Measurements from ENCODE around the gene CYB5RL. TPM values are rescaled to one million over a fixed set of nuclear protein-coding genes. Genes with fewer than 3 reads are reported as not detected.
"Not testable (repeated sequence)": the region's sequence is repeated elsewhere in the genome, so short reads cannot be mapped to it uniquely, and the experiment has no call there.

CYB5RL gene
- polyA plus RNA-seq, 3 donors, result 6.3 to 8.8 (median 8.5) TPM

DNA sequence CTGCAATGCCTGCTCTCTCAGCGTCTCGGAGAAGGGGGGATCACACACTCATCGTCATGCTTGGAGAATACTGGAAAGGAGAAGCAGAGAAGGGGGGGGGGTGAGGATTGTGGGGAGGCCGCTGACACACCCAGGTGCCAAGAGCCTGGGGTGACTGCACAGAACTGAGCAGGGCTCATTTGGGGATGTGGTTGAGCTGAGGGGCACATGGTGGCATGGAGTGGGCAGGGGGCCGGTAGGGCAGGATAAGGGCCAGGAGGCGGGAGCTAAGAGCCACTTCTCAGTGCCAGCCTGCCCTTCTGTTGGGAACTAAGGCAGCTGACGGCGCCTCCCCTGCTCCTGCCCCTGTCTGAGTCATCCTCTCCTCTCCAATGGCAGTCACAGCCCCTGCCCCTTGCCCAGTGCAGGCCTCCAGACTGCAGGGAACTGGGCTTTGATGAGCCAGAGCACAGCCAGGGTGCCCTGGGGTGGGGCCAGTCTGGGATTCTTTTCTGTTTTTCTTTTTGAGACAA lies 27.3 kb upstream of the CYB5RL start:
- no peak for DNase-seq

DNA sequence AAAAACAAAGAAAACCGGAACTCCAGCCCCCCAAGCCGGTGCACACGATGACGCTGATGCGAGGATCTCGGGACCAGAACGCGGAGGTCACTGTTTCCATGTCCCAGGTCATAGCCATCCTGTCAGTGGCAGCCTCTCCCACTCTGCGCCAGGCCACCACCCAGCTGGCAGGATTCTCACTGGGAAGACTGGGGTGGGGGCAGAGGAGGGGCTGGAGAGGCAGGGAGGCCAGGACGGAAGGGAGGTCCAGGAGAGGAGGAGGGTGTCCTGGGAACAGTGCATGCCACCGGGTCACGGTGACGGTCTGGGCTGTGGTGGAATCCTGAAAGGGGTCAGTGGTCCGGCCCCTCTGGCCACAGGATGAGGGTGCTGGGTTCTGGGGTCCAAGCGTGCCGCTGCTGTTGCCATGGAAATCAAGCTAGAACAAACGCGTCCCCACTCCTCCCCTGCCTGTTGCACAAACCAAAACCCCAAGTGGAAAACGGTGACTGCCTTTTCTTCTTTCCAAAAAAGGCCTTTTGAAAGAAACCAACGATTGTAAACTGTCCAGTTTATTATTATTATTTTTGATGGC lies 26.2 kb upstream of the CYB5RL start:
- no peak for DNase-seq

DNA sequence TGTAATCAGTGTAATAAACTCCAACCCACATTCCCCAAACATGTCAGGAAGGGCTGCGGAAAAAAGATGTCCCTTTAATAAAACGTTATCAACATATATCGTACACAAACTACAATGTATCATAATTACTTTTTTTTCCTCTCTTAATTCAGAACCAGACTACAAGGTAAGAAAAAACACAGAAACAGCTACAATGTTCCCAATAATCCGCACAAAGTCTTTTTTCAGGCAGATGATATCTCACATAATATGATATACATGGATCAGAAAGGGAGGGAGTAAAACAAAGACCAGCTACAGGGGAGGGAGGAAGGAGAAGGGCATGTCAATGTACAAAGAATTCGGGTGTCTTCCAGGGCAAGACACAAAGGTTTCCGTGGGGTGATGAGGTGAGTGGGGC lies 25.5 kb upstream of the CYB5RL start:
- no peak for DNase-seq

- no peak for DNase-seq
Measured at GRCh38 chr1:54224233-54224632, 24.4 kb upstream of the CYB5RL start.

DNA sequence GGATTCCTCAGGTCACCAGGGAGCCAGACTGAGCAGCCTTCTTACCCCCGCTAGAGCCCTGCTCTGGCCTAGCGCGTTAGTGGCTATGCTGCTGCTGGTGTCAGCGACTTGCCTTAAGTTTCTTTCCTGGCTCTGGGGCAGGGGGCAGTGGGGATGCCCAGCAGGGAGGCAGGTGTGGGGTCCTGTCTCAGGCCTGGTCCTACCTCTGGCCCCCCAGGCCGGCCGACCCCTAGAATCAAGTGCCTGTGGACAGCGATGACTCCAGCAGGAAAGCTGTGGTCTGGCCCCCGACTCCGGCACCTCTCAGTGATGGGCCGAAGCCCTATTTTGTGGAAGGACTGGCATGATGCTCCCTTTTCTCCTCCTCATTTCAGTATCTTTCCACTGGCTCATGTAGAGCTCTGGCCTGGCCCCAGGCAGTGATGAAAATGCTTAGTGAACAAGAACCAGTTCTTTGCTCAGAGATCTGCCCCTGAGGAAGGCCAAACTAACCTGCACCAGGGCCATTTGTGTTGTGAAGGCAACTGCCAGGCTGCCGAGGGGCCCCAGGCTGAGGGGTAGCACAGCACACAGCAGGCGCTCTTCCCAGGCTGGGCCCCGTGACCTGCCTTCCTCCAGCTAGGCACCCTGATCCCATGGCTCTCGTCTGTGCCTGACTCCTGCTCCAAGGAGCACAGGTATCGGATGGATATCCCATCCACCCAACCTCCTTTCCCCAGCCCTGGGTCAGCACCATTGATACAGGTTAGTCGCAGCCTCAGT lies 23.8 kb upstream of the CYB5RL start:
- DNase-seq, result no peak

GRCh38 chr1:54222711-54223110 lies 22.9 kb upstream of the CYB5RL start:
- no peak for DNase-seq

- DNase-seq, result no peak
Measured at GRCh38 chr1:54221867-54222484, 22.1 kb upstream of the CYB5RL start.

- DNase-seq, result no peak
Measured at GRCh38 chr1:54221113-54221834, 21.4 kb upstream of the CYB5RL start.

DNA sequence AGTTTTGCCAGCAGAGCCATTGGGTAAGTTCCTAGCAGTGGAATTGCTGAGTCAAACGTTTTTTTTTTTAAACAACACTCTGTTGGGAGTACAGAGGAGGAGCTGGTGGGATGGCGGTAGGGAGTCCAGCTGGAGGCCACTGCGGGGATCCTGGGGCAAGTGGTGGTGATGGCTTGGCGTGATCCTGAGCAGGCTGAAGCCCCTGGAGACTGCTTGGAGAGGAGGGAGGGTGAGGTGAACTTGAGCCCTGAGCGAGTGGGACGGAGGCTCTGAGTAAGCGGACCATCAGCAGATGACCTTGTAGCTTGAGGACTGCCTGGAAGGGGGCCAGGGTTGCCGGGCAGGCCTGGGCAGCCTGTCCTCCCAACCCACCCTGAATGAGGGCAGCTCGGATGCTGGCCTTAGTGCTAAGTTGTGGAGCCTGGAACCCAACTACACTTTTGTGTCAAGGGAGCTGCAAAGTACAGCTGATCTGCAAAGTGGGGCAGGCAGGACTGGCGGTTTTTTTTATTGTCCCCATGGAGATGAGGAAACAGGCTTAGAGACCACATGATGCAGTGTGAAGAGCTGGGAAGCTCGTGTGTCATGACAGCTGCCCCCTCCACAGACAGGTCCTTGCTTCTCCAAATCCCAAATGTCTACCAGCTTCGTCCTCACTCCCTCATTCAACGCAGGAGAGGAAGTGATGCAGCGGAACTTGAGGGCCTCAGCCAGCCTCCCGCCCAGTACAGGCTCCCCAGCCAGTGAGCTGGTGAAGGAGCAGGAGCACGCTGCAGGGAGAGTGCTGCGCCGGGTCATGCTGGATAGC lies 20.4 kb upstream of the CYB5RL start:
- DNase-seq, result no peak

GRCh38 chr1:54219688-54220003 lies 19.8 kb upstream of the CYB5RL start:
- no peak for DNase-seq

DNA sequence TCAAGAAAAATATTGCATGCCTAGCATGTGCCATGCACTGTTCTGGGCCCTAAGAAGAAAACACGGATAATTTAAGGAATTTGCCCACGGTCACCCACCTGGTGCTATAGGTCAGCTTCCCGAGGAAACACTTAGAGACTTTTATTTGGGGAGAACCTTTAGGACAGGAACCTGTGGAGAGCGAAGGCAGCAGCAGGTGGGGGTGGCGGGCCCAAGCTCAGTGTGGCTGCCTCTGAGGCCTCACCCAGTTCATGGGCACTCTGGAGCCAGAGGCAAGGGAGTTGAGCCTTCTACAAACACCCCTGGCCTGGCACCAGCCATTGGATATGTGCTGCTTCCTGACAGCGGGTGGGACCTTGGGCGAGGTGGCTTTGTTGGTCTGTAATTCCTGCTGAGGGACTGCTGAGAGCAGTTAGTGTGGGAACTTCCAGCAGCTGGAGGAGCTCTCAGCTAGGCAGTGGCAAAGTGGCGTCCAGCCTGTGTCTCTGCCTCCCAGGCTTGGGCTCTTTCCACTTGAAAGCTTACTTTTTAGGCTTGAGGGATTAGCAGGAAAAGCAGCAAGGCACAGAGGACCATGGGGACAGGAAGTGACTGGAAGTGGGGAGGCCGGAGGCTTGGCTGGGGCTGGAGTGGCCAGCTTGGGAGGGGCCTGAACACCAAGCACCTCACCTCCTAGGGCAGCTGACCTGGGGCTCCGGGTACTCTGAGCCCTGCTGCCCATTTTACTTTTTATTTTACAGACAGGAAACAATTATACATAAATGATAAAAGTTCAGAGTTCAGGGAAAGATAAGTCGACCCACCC lies 19.3 kb upstream of the CYB5RL start:
- DNase-seq, result peak; percentile 34

DNA sequence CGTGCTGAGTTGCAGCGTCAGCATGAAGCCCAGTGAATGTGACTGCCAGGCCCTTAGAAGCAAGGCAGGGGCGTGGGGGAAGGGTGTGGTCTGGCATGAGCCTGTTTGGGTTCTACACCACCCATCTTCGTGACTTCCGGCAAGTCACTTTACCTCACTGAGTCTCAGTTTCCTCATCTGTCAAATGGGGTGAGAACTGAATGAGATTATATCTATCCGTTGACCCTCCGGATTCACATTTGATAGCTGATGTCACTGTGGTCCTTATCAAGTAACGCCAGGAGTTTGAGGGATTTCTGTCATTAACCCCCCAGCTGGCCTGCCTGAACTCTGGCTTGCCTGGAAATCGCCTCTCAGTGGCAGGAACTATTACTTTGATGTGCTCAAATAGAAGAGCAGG lies 15.7 kb upstream of the CYB5RL start:
- no peak for DNase-seq

GRCh38 chr1:54212872-54213271 lies 13.0 kb upstream of the CYB5RL start:
- DNase-seq, result no peak

- DNase-seq, result not testable (repeated sequence)
Measured at GRCh38 chr1:54207896-54208295, 8.1 kb upstream of the CYB5RL start.

- DNase-seq, result no peak
Measured at GRCh38 chr1:54207287-54207686, 7.5 kb upstream of the CYB5RL start.

GRCh38 chr1:54204199-54204598 lies 4.4 kb upstream of the CYB5RL start:
- DNase-seq, result no peak

DNA sequence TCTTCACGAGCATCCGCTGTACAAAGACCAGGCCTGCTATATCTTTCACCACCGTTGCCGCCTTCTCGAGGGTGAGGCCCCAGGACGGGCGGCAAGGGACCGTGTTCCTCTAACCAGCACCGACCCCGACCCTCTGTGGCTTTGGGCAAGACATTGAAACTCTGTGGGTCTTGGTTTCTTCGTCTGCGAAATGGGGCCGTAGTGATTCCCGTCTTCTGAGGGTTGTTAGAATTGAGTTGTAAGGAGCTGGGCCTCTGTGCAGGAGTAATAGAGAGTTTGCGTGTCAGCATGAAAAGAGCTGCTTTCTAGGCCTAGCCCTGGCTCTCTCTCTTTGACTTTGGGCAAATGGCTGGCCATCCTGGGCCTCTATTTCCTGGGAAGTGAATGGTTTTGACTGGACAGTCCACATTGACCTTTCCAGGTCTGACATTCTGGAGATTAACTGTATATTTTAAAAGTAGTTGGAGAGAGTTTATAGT lies 728 bp upstream of the CYB5RL start:
- no peak for DNase-seq

DNA sequence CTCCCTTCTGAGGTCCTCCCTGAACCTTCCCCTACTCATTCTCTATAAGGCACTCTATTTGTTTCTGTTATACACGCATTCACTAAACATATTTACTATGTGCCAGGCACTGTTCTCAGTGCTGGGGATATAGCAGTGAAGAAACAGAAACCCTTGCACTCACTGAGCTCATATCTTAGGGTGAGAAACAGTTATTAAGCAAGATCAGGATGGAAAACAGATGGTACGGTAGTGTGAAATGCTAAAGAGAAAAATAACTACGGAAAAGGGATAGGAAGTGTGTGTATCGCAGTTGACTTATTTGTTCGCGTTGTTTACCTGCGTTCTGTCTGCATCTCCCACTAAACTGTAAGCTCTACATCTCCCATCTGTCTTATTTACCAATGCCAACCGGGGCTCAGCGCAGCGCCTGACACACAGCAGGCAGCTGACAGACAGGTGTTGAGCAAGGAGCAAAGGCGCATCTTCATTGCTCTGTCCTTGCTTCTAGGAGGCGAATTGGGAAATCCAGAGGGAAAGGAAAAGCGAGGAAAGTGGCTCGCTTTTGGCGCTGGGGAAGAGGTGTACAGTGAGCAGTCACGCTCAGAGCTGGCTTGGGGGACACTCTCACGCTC lies 572 bp downstream of the CYB5RL start:
- DNase-seq, result no peak

DNA sequence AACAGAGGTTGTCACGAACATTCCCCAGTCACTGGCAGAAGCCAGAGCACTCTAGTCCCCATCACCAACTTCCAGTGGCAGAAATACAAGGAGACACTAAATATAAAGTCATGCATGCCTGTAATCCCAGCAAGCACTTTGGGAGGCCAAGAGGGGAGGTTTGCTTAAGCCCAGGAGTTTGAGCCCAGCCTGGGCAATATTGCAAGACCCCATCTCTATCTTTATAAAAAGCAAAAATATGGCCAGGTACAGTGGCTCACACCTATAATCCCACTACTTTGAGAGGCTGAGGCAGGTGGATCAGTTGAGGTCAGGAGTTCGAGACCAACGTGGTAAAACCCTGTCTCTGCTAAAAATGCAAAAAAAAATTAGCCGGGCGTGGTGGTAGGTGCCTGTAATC lies 6.4 kb downstream of the CYB5RL start:
- DNase-seq, result no peak

GRCh38 chr1:54191525-54191924 lies 8.3 kb downstream of the CYB5RL start:
- no peak for DNase-seq

Measured in renal pelvis (tissue), 4 donors.